Neuronal stem cell (in vitro differentiated cells): ENCODE results near the gene SIK3.

Source experiments
- DNase-seq: peaks from one replicate; pipeline ENCODE4 v3.0.0-alpha.2; 2013; ENCODE audit warnings: low spot score
- H2AFZ ChIP-seq: one replicate; pipeline ENCODE4 v1.6.1; 2013; ENCODE audit warnings: mild to moderate bottlenecking, low read length, inconsistent platforms
- H2AK5ac ChIP-seq: 2 replicates; pipeline ENCODE4 v1.6.1; 2013; ENCODE audit warnings: low read depth, mild to moderate bottlenecking, inconsistent platforms, low read length, moderate library complexity, mixed read lengths
- H2BK120ac ChIP-seq: 2 replicates; pipeline ENCODE4 v1.6.1; 2013; ENCODE audit warnings: low read depth, mild to moderate bottlenecking, inconsistent platforms, low read length, moderate library complexity, mixed read lengths
- H2BK12ac ChIP-seq: one replicate; pipeline ENCODE4 v1.6.1; 2013; ENCODE audit warnings: low read length, inconsistent platforms
- H2BK15ac ChIP-seq: 2 replicates; pipeline ENCODE4 v1.6.1; 2013; ENCODE audit warnings: mild to moderate bottlenecking, low read length, inconsistent platforms, mixed read lengths
- H2BK5ac ChIP-seq: one replicate; pipeline ENCODE4 v1.6.1; 2013; ENCODE audit warnings: inconsistent platforms, mild to moderate bottlenecking, low read length, moderate library complexity
- H3K14ac ChIP-seq: one replicate; pipeline ENCODE4 v1.6.1; 2013; ENCODE audit warnings: low read length, inconsistent platforms
- H3K18ac ChIP-seq: 2 replicates; pipeline ENCODE4 v1.6.1; 2013; ENCODE audit warnings: low read length, inconsistent platforms
- H3K23ac ChIP-seq: 2 replicates; pipeline ENCODE4 v1.6.1; 2013; ENCODE audit warnings: low read depth, mild to moderate bottlenecking, mixed read lengths, low read length, inconsistent platforms; ENCODE audit not compliant: poor library complexity
- H3K27ac ChIP-seq: replicated peaks from 3 replicates; pipeline ENCODE4 v1.5.1; 2013; ENCODE audit warnings: low read length, inconsistent platforms
- H3K27me3 ChIP-seq, 3 experiments: 2 replicates each; pipeline ENCODE4 v1.6.1; 2013; ENCODE audit warnings: low read length in 3 of 3, mild to moderate bottlenecking in 2 of 3, inconsistent platforms in 1 of 3, low read depth in 1 of 3, mixed read lengths in 1 of 3, moderate library complexity in 1 of 3; ENCODE audit not compliant: control insufficient read depth in 3 of 3, insufficient read depth in 3 of 3
- H3K36me3 ChIP-seq, 2 donors: replicated peaks in 1 of 2; 2 replicates each; pipeline ENCODE4 v1.6.1; 2013; ENCODE audit warnings: low read length in 2 of 2; ENCODE audit not compliant: control insufficient read depth in 2 of 2, insufficient read depth in 2 of 2
- H3K4ac ChIP-seq: 2 replicates; pipeline ENCODE4 v1.6.1; 2013; ENCODE audit warnings: inconsistent platforms, mild to moderate bottlenecking, low read length, moderate library complexity
- H3K4me1 ChIP-seq, 2 donors: 1 replicate in 1 of 2; 2 replicates in 1 of 2; pipeline ENCODE4 v1.6.1; 2013; ENCODE audit warnings: low read length in 2 of 2, low read depth in 1 of 2; ENCODE audit not compliant: control insufficient read depth in 2 of 2, insufficient read depth in 1 of 2
- H3K4me2 ChIP-seq: one replicate; pipeline ENCODE4 v1.6.1; 2013; ENCODE audit warnings: mild to moderate bottlenecking, low read length, inconsistent platforms; ENCODE audit not compliant: insufficient read depth, poor library complexity, severe bottlenecking
- H3K4me3 ChIP-seq, 2 donors: 2 replicates each; pipeline ENCODE4 v1.5.1; 2013; ENCODE audit warnings: low read length in 2 of 2, mild to moderate bottlenecking in 2 of 2, inconsistent platforms in 1 of 2, moderate library complexity in 1 of 2
- H3K79me1 ChIP-seq: one replicate; pipeline ENCODE4 v1.6.1; 2013; ENCODE audit warnings: low read depth, mild to moderate bottlenecking, inconsistent platforms, low read length, moderate library complexity
- H3K9ac ChIP-seq: one replicate; pipeline ENCODE4 v1.6.1; 2013; ENCODE audit warnings: mild to moderate bottlenecking, low read depth, low read length, inconsistent platforms; ENCODE audit not compliant: poor library complexity
- H3K9me3 ChIP-seq, 2 donors: replicated peaks in 1 of 2; 2 replicates each; pipeline versions ENCODE3 to v1.6.1; 2013; ENCODE audit warnings: low read length in 2 of 2, mild to moderate bottlenecking in 2 of 2, inconsistent platforms in 1 of 2, low read depth in 1 of 2, mixed read lengths in 1 of 2, moderate library complexity in 1 of 2; ENCODE audit not compliant: control insufficient read depth in 2 of 2, insufficient read depth in 1 of 2
- H4K8ac ChIP-seq: one replicate; pipeline ENCODE4 v1.6.1; 2013; ENCODE audit warnings: low read depth, mild to moderate bottlenecking, inconsistent platforms, low read length, moderate library complexity
- H4K91ac ChIP-seq: one replicate; pipeline ENCODE4 v1.6.1; 2013; ENCODE audit warnings: low read length, low read depth, mild to moderate bottlenecking, inconsistent platforms; ENCODE audit not compliant: poor library complexity
- WGBS, 2 donors: extraction: QIAGEN DNeasy Blood & Tissue Kit; methylation state at CpG; one replicate each; pipeline ENCODE4 v1.1.7; 2013; ENCODE audit warnings: missing lambda C conversion rate in 2 of 2, mixed read lengths in 1 of 2; ENCODE audit not compliant: insufficient read length in 2 of 2, insufficient replicate concordance in 1 of 2; ENCODE audit errors: extremely low coverage in 2 of 2; 5-methylcytosine and 5-hydroxymethylcytosine counted together

The SIK3 gene

GRCh38 chr11:117045956-117046355, 52.3 kb downstream of the SIK3 start:
- H2BK15ac ChIP-seq, result no peak overlapping the region
- H3K79me1 ChIP-seq, result no peaks in the 10 kb centered on the region
- WGBS, 2 donors, result no CpG with 5 or more reads among the region's 1 CpG

DNA sequence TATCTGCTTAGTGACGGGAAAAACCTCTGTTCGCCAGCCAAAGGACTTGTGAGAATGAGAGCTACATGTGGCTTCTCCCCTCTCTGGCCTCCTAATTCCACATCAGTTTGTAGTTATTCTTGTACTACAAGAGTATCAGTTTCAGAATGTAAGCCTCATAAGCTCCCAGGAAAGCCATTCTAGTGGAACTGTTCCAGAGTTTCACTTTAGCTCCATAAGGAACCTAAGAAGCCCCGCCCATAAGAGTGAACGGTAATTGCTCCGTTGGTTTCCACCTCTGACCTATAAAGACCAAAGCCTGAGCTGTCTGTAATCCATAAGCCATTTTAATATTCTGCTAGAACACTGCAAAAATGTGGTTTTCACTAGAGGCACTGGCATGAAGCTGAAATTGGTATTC, 53.0 kb downstream of the SIK3 start:
- no peak for DNase-seq
- Histone ChIP-seq H2AFZ (no peak overlapping the region), H2BK15ac (no peak overlapping the region), H3K9ac (no peak overlapping the region), H3K23ac (no peak overlapping the region), H3K18ac (no peak overlapping the region), H4K8ac (no peak overlapping the region), H3K79me1 (no peaks in the 10 kb centered on the region), H2AK5ac (no peak overlapping the region), H3K27me3 (no peaks in the 10 kb centered on the region), H3K14ac (no peak overlapping the region), H4K91ac (no peak overlapping the region), H3K4me3 (no peak overlapping the region), H3K4ac (no peak overlapping the region), H2BK5ac (no peak overlapping the region), H2BK12ac (no peak overlapping the region), H3K9me3 (no peaks in the 10 kb centered on the region), H3K4me1 (peaks cover 0 to 2% of the 10 kb centered on the region in 2 donors), H3K36me3 (no peaks in the 10 kb centered on the region), H3K27ac (no peak overlapping the region), H3K4me2 (no peak overlapping the region), H2BK120ac (no peak overlapping the region)
- no CpG with 5 or more reads among the region's 5 CpGs for WGBS, 2 donors

More at GRCh38 chr11:117045956-117046355, 52.3 kb downstream of the SIK3 start:
- Histone ChIP-seq H3K36me3 (no peaks in the 10 kb centered on the region), H3K9ac (no peak overlapping the region), H3K14ac (no peak overlapping the region), H3K27me3 (no peaks in the 10 kb centered on the region), H3K4me1 (peaks cover 0 to 2% of the 10 kb centered on the region in 2 donors), H2BK120ac (no peak overlapping the region), H3K18ac (no peak overlapping the region), H2AK5ac (no peak overlapping the region), H4K91ac (no peak overlapping the region), H2BK5ac (no peak overlapping the region), H3K27ac (no peak overlapping the region), H2BK12ac (no peak overlapping the region), H3K9me3 (no peaks in the 10 kb centered on the region), H4K8ac (no peak overlapping the region), H3K4ac (no peak overlapping the region), H3K4me2 (no peak overlapping the region), H2AFZ (no peak overlapping the region), H3K23ac (no peak overlapping the region), H3K4me3 (no peak overlapping the region)
- DNase-seq, result no peak

GRCh38 chr11:117044287-117045035, 53.8 kb downstream of the SIK3 start:
- no CpG with 5 or more reads among the region's 7 CpGs for WGBS, 2 donors
- no peak overlapping the region for H3K27ac ChIP-seq

GRCh38 chr11:117042689-117043088, 55.5 kb downstream of the SIK3 start:
- Histone ChIP-seq H4K91ac (no peak overlapping the region), H3K27ac (no peak overlapping the region), H3K79me1 (no peaks in the 10 kb centered on the region), H3K27me3 (no peaks in the 10 kb centered on the region), H3K23ac (no peak overlapping the region), H3K4me1 (peaks cover 1 to 2% of the 10 kb centered on the region in 2 donors), H2AFZ (no peak overlapping the region), H3K36me3 (no peaks in the 10 kb centered on the region), H3K9me3 (no peaks in the 10 kb centered on the region), H4K8ac (no peak overlapping the region), H3K4me2 (no peak overlapping the region), H3K18ac (no peak overlapping the region), H3K4ac (no peak overlapping the region), H2BK5ac (no peak overlapping the region), H3K14ac (no peak overlapping the region), H2BK120ac (no peak overlapping the region), H3K4me3 (no peak overlapping the region), H2BK12ac (no peak overlapping the region), H2AK5ac (no peak overlapping the region), H3K9ac (no peak overlapping the region), H2BK15ac (no peak overlapping the region)
- no peak for DNase-seq
- WGBS, 2 donors, result no CpG with 5 or more reads among the region's 3 CpGs

More at GRCh38 chr11:117044287-117045035, 53.8 kb downstream of the SIK3 start:
- Histone ChIP-seq H4K8ac (no peak overlapping the region), H3K9ac (peak overlapping the region; percentile 60), H3K4me1 (peaks cover 0 to 2% of the 10 kb centered on the region in 2 donors), H2BK5ac (no peak overlapping the region), H2BK15ac (no peak overlapping the region), H3K4ac (no peak overlapping the region), H3K4me2 (no peak overlapping the region), H3K14ac (no peak overlapping the region), H3K23ac (no peak overlapping the region), H3K27me3 (no peaks in the 10 kb centered on the region), H2BK120ac (no peak overlapping the region), H2BK12ac (no peak overlapping the region), H3K4me3 (no peak overlapping the region), H3K9me3 (no peaks in the 10 kb centered on the region), H3K79me1 (no peaks in the 10 kb centered on the region), H4K91ac (no peak overlapping the region), H2AK5ac (no peak overlapping the region), H3K36me3 (no peaks in the 10 kb centered on the region), H3K18ac (no peak overlapping the region), H2AFZ (no peak overlapping the region)
- DNase-seq, result no peak
